OCI-LY3 (cell line): ENCODE results near the gene TLE3.

Source experiments
- CTCF ChIP-seq: fragments of 200-600, 300-600 bp; sonication (generic); IDR thresholded peaks from 2 replicates; pipeline ENCODE4 v1.5.1; 2014; ENCODE audit warnings: antibody characterized with exemption, low read length, low read depth
- EZH2phosphoT487 ChIP-seq: fragments of 200-600 bp; shearing (Covaris generic); IDR thresholded peaks from 2 replicates; pipeline ENCODE4 v1.6.1; 2018; ENCODE audit warnings: antibody characterized with exemption, mixed run types, low read depth

- no peak for TF ChIP-seq CTCF
- TF ChIP-seq EZH2phosphoT487: no peak
These were observed 40.2 kb upstream of the TLE3 start for GRCh38 chr15:70137967-70138366.
